ENCODE results near the gene LPAR6.

The LPAR6 gene

DNA sequence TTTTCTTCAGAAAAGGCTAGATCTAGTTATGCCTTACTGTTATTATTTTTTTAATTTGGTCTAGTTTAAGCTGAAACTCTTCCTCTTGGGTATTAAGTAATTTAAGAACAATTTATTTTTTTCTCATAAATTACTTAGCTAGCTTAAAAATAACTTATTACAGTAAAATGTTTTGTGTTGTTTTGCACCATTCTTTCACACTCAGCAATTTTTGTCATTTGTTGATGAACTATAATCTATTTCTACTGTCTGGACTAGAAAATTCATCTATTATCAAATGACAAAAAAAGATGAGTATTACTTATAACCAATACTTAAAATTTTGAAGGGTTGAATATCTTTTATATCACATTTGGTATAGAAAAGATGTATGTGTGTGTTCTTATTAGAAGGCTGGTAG lies 1.6 kb upstream of the LPAR6 start:
- no peak for DNase-seq (ENCODE audit: low read depth)

DNA sequence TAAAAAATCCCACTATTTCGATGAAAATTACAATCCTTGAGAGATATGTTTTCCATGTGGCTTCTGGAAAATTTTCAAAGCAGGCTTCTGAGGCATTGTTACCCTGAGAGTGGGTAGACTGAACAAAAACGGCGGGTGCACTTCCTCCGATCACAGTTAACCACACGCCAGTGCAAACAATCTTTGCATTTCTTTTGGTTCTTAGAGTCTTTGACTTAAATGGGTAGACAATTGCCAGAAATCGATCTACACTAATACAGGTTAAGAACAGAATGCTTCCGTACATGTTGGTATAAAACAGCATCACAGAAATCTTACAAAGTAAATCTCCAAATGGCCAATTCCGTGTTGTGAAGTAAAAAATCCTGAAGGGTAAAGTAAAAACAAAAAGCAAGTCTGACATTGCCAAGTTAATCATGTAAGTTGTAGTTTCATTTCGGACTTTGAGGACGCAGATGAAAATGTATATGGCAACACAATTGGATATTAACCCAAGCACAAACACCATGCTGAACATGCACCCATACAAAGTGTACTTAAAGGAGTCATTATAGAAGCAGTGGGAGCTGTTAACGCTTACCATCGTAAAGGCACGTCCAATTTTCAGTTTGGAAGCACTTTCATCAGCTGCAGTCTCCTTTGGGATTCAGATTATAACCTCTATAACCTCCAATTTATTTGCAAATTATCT lies 927 bp downstream of the LPAR6 start:
- no peak for DNase-seq (ENCODE audit: low read depth)

- no peak for DNase-seq (ENCODE audit: low read depth)
These were observed 1.6 kb downstream of the LPAR6 start for GRCh38 chr13:48411147-48411794.

DNA sequence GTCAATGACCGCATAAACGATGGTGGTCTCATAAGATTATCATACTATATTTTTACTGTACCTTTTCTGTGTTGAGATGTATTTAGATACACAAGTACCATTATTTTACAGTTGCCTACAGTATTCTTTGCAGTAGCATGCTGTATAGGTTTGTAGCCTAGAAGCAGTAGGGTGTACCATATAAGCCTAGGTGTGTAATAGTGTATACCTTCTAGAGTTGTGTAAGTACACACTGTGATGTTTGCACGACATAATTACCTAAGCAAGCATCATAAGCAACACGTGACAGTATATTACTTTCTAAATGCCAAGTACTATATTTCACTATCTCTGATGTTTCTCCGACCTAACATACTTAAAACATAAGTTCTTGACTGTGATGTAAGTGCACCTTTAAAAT lies 2.7 kb downstream of the LPAR6 start:
- DNase-seq (ENCODE audit: low read depth) = no peak

DNA sequence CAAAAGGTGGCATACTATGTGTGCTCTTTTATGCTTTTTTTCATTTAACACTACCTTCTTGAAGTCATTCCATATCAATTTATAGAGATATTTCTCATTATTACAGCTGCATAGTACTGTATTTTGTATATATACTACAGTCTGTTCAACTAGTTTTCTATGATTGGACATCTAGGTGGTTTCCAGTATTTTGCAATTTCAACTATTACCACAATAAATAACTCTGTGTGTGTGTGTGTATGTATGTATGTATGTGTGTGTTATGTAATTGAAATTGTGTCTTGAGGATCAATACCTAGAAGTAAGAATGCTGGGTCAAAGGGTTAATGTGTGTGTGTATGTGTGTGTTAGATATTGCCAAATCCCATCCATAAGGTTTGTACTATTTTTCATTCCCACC lies 7.0 kb downstream of the LPAR6 start:
- DNase-seq (ENCODE audit: low read depth) = no peak

DNA sequence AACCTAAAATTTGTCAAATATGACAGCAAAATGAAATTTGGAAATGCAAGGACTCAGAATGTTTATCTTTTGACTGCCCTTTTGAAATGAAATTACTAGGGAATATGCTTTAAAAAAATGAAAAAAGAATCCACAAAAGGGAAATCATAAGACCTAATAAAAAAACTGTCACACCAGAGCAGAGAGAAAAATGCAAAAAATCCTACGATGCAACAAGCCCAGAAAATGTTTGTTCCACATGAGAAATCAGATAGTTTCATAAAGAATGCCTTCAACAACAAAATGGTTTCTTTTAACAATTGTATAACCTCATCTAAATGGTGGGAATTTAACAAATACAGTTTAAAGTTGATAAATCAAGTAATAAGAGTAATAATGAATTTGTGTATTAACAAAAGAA lies 8.0 kb downstream of the LPAR6 start:
- no peak for DNase-seq (ENCODE audit: low read depth)

DNA sequence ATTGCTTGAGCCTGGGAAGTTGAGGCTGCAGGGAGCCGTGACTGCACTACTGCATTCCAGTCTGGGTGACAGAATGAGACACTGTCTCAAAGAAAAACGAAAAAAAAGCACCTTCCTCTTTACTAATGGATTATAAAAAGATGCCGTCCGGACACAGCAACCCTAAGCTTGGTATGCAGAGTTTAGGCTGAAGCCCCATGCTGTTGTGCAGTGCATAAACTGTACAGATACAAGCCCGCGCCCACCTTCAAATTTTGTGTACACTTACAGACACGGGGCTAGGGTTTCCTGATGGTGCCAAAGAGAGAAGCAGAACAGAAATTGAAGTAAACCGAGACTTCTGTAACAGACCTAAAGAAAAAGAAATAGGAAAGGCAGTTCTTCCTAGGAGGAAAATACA lies 9.0 kb downstream of the LPAR6 start:
- no peak for DNase-seq (ENCODE audit: low read depth)

DNA sequence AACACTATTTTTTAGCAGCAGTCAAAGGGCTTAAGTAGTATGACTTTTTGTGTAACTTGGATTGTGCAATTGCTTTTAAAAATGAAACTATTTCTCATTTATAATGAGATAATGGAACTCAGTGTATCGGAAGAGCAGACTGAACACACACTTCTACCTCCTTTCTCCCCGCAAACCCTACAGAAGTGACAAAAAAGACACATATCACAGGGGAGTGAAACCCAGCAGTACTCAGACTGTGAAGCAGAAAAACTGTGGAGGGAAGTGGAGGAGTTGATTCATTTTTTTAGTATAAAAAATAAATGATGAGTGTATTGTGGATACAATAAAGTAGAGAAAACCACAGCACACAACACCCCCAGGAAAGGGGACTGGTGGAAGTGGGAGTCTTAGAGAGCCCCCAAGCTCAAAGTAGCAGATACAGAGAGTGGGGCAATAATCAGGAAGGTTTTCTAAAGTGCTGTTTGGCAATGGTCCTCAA lies 9.7 kb downstream of the LPAR6 start:
- DNase-seq (ENCODE audit: low read depth) = no peak

- no peak for DNase-seq (ENCODE audit: low read depth)
These were observed 10.5 kb downstream of the LPAR6 start for GRCh38 chr13:48402325-48402932.

DNA sequence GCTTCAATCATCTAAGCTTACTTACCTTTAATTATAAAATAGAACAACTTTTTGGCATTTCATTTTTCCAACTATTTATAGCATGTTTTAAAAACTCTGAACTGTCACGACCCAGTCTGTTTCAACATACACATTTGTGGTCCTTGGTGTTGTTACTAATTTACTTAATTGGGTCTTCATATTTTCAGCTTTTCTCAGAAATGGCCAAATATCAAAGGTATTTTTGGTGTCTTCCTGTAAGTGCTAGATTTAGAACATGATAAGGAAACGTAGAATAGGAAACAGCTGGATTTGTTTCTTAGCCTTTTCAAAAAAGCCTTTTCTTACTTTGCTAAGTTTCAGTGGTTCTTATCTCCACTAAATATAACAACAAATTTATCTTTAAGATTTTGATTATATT lies 11.4 kb downstream of the LPAR6 start:
- no peak for DNase-seq (ENCODE audit: low read depth)

- DNase-seq (ENCODE audit: low read depth) = no peak
These were observed 12.0 kb downstream of the LPAR6 start for GRCh38 chr13:48400850-48401291.

DNA sequence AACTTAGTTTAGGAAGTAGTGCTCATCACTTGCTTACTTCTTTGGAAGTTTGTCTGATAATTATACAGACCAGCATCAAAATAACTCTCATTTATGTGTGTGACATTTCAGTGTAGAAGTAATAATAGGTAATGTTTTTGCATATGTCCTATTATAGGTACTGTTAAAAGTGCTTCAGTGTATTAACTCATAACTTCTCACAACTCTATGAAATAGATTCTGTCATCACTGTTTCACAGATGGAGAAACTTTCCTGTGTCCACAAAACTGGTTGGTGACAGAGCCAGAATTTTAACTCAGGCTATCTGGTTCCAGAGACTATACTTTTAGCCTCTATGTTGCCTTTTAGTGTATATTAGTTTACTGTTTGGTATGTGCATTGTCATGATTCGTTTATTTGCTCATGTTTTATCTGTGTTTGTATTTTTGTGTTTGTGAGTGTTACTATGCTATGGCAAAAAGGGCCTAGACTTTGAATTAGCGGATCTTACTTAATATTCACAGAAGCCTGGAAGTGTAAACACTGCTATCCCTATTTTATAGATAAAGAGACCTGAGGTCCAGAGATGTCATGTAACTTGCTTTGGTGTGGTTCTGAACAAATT lies 12.7 kb downstream of the LPAR6 start:
- no peak for DNase-seq (ENCODE audit: low read depth)

DNA sequence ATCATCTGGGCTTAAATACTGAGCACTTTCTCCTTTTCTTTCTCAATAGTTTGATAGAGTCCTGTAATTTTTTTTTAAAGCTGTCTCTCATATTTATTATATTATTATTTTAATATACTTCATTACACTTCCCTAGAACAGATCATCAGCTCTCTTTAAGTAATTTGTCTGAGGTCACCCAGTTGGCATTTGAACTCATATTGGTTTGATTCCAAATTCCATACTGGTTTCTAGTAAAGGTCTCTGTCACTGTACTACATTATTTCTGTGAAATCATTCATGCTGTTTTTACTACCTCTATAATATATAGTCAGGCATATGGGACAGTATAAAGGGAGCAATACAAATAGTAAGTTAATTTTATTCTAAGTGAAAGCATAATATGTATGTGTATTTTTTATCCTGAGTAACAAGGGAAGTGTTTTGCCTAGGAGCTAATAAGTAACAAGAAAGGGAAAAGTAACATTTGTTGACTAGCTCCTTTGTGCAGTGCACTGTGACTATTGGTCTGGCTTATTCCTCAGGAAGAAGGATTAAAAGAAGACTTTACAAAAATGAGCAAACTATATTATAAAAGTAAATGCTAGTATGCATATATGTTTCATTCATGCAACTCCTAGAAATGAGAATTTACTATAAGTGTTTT lies 14.3 kb downstream of the LPAR6 start:
- DNase-seq (ENCODE audit: low read depth) = no peak

DNA sequence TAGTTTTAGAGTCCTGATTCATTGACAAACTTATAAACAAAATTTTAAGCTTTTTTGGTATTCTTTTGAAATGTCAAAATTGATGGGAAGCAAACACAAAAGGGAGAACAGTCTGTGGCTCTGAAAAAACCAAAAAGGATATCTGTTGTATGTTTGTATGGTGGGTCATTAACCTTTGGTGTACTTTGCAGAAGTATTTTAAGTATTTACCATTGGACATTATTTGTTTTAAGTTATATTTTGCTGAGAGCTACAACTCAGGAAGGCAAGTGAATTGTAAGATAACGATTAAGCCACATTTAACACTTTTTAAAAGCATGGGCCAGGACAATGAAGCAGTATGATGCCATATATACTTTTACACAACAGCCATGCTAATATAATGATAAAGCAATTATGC lies 15.2 kb downstream of the LPAR6 start:
- DNase-seq (ENCODE audit: low read depth) = no peak

GRCh38 chr13:48393698-48394085 lies 19.2 kb downstream of the LPAR6 start:
- DNase-seq (ENCODE audit: low read depth) = no peak

GRCh38 chr13:48393030-48393697 lies 19.7 kb downstream of the LPAR6 start:
- DNase-seq (ENCODE audit: low read depth) = no peak

- no peak for DNase-seq (ENCODE audit: low read depth)
These were observed 21.7 kb downstream of the LPAR6 start for GRCh38 chr13:48391257-48391656.

GRCh38 chr13:48386816-48387215 lies 26.1 kb downstream of the LPAR6 start:
- DNase-seq (ENCODE audit: low read depth) = no peak

- DNase-seq (ENCODE audit: low read depth) = no peak
These were observed 29.5 kb downstream of the LPAR6 start for GRCh38 chr13:48383384-48383783.

GRCh38 chr13:48380581-48380980 lies 32.3 kb downstream of the LPAR6 start:
- no peak for DNase-seq (ENCODE audit: low read depth)

GRCh38 chr13:48377857-48378256 lies 35.1 kb downstream of the LPAR6 start:
- DNase-seq (ENCODE audit: low read depth) = no peak

- no peak for DNase-seq (ENCODE audit: low read depth)
These were observed 42.1 kb downstream of the LPAR6 start for GRCh38 chr13:48370815-48371214.
